ENCODE results near the gene MED29.
A peak's percentile ranks its signal among the peaks of the same experiment; 100 is the strongest.

Gene MED29

GRCh38 chr19:39390751-39391437, at the start of gene MED29, which contains the start of gene PAF1:
Gene MED29 (plus strand): TSS chr19:39391378. CDS start chr19:39391423, 45 bp downstream.
Gene PAF1 (minus strand): TSS chr19:39391106. CDS start chr19:39390864, 242 bp downstream.
- FAIRE-seq = peak; percentile 99

GRCh38 chr19:39341719-39342604, 49.2 kb upstream of the MED29 start, which contains the start of gene SAMD4B:
Gene SAMD4B (plus strand): TSS chr19:39342421. CDS start chr19:39356894, 14,473 bp downstream.
- no peak for FAIRE-seq

GRCh38 chr19:39342647-39343305, 48.4 kb upstream of the MED29 start:
- FAIRE-seq = no peak

- no peak for FAIRE-seq
Measured at GRCh38 chr19:39345956-39346355, 45.2 kb upstream of the MED29 start.

- no peak for FAIRE-seq
Measured at GRCh38 chr19:39347332-39348164, 43.6 kb upstream of the MED29 start.

- no peak for FAIRE-seq
Measured at GRCh38 chr19:39349326-39349725, 41.9 kb upstream of the MED29 start.

- FAIRE-seq = no peak
Measured at GRCh38 chr19:39350156-39350555, 41.0 kb upstream of the MED29 start.

- FAIRE-seq = no peak
Measured at GRCh38 chr19:39351537-39352064, 39.6 kb upstream of the MED29 start.

- FAIRE-seq = no peak
Measured at GRCh38 chr19:39352381-39353255, 38.6 kb upstream of the MED29 start.

GRCh38 chr19:39355253-39355652, 35.9 kb upstream of the MED29 start:
- no peak for FAIRE-seq

- FAIRE-seq = no peak
Measured at GRCh38 chr19:39356073-39356472, 35.1 kb upstream of the MED29 start.

- FAIRE-seq = no peak
Measured at GRCh38 chr19:39356647-39357046, 34.5 kb upstream of the MED29 start.

GRCh38 chr19:39359026-39359425, 32.2 kb upstream of the MED29 start:
- no peak for FAIRE-seq

GRCh38 chr19:39360599-39360998, 30.6 kb upstream of the MED29 start:
- FAIRE-seq = no peak

GRCh38 chr19:39362682-39363657, 28.2 kb upstream of the MED29 start:
- FAIRE-seq = no peak

- FAIRE-seq = no peak
Measured at GRCh38 chr19:39363901-39364457, 27.2 kb upstream of the MED29 start.

- no peak for FAIRE-seq
Measured at GRCh38 chr19:39365531-39365930, 25.6 kb upstream of the MED29 start.

GRCh38 chr19:39369200-39369599, 22.0 kb upstream of the MED29 start:
- no peak for FAIRE-seq

GRCh38 chr19:39370735-39371134, 20.4 kb upstream of the MED29 start:
- FAIRE-seq = no peak
